ENCODE data around the gene OSBP. TPM values are rescaled to one million over a fixed set of nuclear protein-coding genes. Genes with fewer than 3 reads are reported as not detected.

OSBP gene, protein sequence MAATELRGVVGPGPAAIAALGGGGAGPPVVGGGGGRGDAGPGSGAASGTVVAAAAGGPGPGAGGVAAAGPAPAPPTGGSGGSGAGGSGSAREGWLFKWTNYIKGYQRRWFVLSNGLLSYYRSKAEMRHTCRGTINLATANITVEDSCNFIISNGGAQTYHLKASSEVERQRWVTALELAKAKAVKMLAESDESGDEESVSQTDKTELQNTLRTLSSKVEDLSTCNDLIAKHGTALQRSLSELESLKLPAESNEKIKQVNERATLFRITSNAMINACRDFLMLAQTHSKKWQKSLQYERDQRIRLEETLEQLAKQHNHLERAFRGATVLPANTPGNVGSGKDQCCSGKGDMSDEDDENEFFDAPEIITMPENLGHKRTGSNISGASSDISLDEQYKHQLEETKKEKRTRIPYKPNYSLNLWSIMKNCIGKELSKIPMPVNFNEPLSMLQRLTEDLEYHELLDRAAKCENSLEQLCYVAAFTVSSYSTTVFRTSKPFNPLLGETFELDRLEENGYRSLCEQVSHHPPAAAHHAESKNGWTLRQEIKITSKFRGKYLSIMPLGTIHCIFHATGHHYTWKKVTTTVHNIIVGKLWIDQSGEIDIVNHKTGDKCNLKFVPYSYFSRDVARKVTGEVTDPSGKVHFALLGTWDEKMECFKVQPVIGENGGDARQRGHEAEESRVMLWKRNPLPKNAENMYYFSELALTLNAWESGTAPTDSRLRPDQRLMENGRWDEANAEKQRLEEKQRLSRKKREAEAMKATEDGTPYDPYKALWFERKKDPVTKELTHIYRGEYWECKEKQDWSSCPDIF
- total RNA-seq = 10 to 100 TPM; 27.2 to 67.9 (median 33.3) TPM
- 10 to 100 TPM; 10.8 to 15.1 (median 14.2) TPM for polyA plus RNA-seq
- long read RNA-seq, donor 1, full-length matches to known transcripts = 1 of 1 reads
- long read RNA-seq, donor 1, partial matches to known transcripts = 0 of 1 reads
- long read RNA-seq, donor 1, other reads (novel, unspliced or antisense) = 0 of 1 reads
- long read RNA-seq, donor 2, full-length matches to known transcripts = 2 of 2 reads
- long read RNA-seq, donor 2, partial matches to known transcripts = 0 of 2 reads
- long read RNA-seq, donor 2, other reads (novel, unspliced or antisense) = 0 of 2 reads
- long read RNA-seq, donor 3, full-length matches to known transcripts = 3 of 3 reads
- long read RNA-seq, donor 3, partial matches to known transcripts = 0 of 3 reads
- long read RNA-seq, donor 3, other reads (novel, unspliced or antisense) = 0 of 3 reads
- long read RNA-seq, donor 4 = 0 reads
- long read RNA-seq, donor 5, full-length matches to known transcripts = 3 of 3 reads
- long read RNA-seq, donor 5, partial matches to known transcripts = 0 of 3 reads
- long read RNA-seq, donor 5, other reads (novel, unspliced or antisense) = 0 of 3 reads
- long read RNA-seq, donor 6, full-length matches to known transcripts = 6 of 24 reads
- long read RNA-seq, donor 6, partial matches to known transcripts = 18 of 24 reads
- long read RNA-seq, donor 6, other reads (novel, unspliced or antisense) = 0 of 24 reads
- long read RNA-seq, donor 7, full-length matches to known transcripts = 5 of 5 reads
- long read RNA-seq, donor 7, partial matches to known transcripts = 0 of 5 reads
- long read RNA-seq, donor 7, other reads (novel, unspliced or antisense) = 0 of 5 reads
- long read RNA-seq, donor 8, full-length matches to known transcripts = 4 of 4 reads
- long read RNA-seq, donor 8, partial matches to known transcripts = 0 of 4 reads
- long read RNA-seq, donor 8, other reads (novel, unspliced or antisense) = 0 of 4 reads
- long read RNA-seq, donor 9, full-length matches to known transcripts = 3 of 3 reads
- long read RNA-seq, donor 9, partial matches to known transcripts = 0 of 3 reads
- long read RNA-seq, donor 9, other reads (novel, unspliced or antisense) = 0 of 3 reads
- long read RNA-seq, donor 10, full-length matches to known transcripts = 1 of 1 reads
- long read RNA-seq, donor 10, partial matches to known transcripts = 0 of 1 reads
- long read RNA-seq, donor 10, other reads (novel, unspliced or antisense) = 0 of 1 reads

DNA sequence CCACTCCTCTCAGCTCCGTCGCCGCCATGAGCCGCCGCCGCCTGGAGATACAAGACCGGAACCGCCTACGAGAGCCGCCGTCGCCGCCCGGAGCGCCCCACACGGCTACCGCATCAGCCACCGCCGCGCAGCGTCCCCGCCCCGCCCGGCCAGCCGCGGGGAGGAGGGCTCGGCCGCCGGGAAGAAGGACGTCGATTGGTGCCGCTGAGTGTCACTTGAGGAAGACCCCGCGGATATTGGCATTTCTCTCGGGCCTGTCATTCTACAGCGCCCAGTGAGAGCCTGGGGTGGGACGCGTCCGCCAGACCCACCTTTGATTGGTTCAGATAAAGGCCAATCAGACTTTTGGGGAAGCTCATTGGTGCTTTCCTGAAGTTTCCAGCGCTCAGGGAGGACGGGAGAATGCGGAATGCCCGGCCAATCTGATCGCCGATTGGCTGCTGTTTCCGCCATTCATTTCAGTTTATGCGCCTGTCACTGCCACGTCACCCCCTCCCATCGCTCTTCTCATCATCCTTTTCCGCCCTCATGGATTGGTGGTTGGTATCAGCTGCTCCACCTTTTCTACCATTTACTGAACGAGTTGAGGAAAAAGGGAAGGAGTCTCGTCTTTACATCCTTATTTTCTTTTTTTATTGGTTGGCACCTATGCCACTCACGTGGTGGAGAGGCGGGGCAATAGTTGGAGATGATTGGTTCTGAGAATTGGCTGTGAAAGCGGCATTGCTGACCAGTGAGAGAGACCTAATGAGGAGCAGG is at the start of gene OSBP:
Gene OSBP (minus strand): TSS at position 138 of the 759 bp plus-strand sequence. CDS start 110 bp downstream, at position 28.
- peak; percentile 99 to 100 for DNase-seq
- H3K27ac ChIP-seq = peak within 1 kb of the TSS; percentile 95 to 100 (median 98)
- H3K4me3 ChIP-seq = peak within 1 kb of the TSS; percentile 71 to 93 (median 80)
- intact Hi-C loops (cut with DNase I; ENCODE audit: low total_unique reads) = no loop called here
- TF ChIP-seq, protein P1, sequence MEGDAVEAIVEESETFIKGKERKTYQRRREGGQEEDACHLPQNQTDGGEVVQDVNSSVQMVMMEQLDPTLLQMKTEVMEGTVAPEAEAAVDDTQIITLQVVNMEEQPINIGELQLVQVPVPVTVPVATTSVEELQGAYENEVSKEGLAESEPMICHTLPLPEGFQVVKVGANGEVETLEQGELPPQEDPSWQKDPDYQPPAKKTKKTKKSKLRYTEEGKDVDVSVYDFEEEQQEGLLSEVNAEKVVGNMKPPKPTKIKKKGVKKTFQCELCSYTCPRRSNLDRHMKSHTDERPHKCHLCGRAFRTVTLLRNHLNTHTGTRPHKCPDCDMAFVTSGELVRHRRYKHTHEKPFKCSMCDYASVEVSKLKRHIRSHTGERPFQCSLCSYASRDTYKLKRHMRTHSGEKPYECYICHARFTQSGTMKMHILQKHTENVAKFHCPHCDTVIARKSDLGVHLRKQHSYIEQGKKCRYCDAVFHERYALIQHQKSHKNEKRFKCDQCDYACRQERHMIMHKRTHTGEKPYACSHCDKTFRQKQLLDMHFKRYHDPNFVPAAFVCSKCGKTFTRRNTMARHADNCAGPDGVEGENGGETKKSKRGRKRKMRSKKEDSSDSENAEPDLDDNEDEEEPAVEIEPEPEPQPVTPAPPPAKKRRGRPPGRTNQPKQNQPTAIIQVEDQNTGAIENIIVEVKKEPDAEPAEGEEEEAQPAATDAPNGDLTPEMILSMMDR (IDR thresholded peaks at IDR 0.05) = peak in 1 of 7 experiments; percentile 10
- TF ChIP-seq EP300 (IDR thresholded peaks at IDR 0.05) = no peak
- TF ChIP-seq POLR2A (IDR thresholded peaks at IDR 0.05) = peak in 1 of 4 donors; percentile 29
- TF ChIP-seq POLR2AphosphoS5 (IDR thresholded peaks at IDR 0.05) = peak; percentile 43 to 90 (median 87)
- WGBS, 5 donors = 0% methylated on average over 21 to 55 of the region's 55 CpGs
- H3K9me3 ChIP-seq = no peaks in the 10 kb centered on the region
- no peaks in the 10 kb centered on the region for H3K36me3 ChIP-seq
- H3K4me1 ChIP-seq = peaks cover 36 to 52% (median 42%) of the 10 kb centered on the region in 4 donors
- no peaks in the 10 kb centered on the region for H3K27me3 ChIP-seq

DNA sequence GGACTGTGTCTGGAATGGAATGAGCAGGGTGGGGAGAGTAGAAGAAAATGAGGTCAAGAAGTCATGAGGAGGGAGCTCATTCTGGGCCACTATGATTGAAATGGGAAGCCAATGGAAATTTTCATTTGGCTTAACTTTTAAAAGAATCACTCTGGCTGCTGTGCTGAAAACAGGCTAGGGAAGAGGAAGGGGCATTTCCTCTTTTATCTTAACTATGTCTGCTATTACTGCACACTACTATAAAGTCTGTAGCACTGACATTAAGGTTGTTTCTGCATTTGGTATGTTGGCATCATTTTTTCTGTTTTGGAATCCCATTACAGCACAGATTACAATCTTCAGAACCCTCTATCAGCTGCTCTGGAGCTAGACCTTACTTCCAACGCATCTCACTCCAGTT is 45.0 kb upstream of the OSBP start:
- WGBS, 5 donors = 67 to 93% (median 89%) methylated on average over 1 of the region's 1 CpG
- H3K27ac ChIP-seq = peak overlapping the region in 1 of 5 donors; percentile 27
- intact Hi-C loops (cut with DNase I; ENCODE audit: low total_unique reads) = no loop called here

DNA sequence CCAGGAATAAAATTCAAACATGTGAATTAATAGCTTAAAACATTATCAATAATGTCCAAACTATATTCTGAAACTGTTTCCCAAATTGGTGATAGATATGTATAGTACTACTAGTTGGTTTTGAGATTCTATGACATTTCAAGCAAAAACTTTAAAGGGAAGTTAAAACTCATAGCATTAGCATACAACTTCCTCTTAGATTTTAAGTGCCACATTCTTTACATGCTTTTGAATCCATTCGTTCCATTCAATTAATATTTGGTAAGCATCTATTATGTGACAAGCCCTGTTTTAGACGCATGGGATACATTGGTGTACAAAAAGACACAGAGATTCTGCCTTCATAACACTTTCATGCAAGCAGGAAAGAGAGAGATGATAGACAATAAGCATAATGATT is 44.4 kb upstream of the OSBP start:
- Histone ChIP-seq H3K27ac (no peak overlapping the region), H3K36me3 (peaks cover 46 to 99% (median 98%) of the 10 kb centered on the region in 4 donors)

More for the DNA sequence above, 45.0 kb upstream of the OSBP start:
- TF ChIP-seq POLR2A (IDR thresholded peaks at IDR 0.05) = no peak
- TF ChIP-seq EP300 (IDR thresholded peaks at IDR 0.05) = no peak
- no peak for TF ChIP-seq POLR2AphosphoS5 (IDR thresholded peaks at IDR 0.05)
- TF ChIP-seq, protein P1 (IDR thresholded peaks at IDR 0.05) = no peak
- Histone ChIP-seq H3K27me3 (no peaks in the 10 kb centered on the region), H3K9me3 (no peaks in the 10 kb centered on the region), H3K4me3 (no peak overlapping the region), H3K36me3 (peaks cover 39 to 99% (median 98%) of the 10 kb centered on the region in 4 donors), H3K4me1 (peaks cover 0 to 58% (median 17%) of the 10 kb centered on the region in 4 donors)
- DNase-seq = no peak

More for the DNA sequence above, 44.4 kb upstream of the OSBP start:
- Histone ChIP-seq H3K4me1 (peaks cover 0 to 51% (median 17%) of the 10 kb centered on the region in 4 donors), H3K9me3 (no peaks in the 10 kb centered on the region), H3K27me3 (no peaks in the 10 kb centered on the region), H3K4me3 (no peak overlapping the region)
- DNase-seq = no peak
- 59 to 68% (median 62%) methylated on average over 2 of the region's 2 CpGs for WGBS, 5 donors
- intact Hi-C loops (cut with DNase I; ENCODE audit: low total_unique reads) = no loop called here
- no peak for TF ChIP-seq POLR2A (IDR thresholded peaks at IDR 0.05)
- TF ChIP-seq, protein P1 (IDR thresholded peaks at IDR 0.05) = no peak
- no peak for TF ChIP-seq EP300 (IDR thresholded peaks at IDR 0.05)
- TF ChIP-seq POLR2AphosphoS5 (IDR thresholded peaks at IDR 0.05) = no peak

Measured in stomach (tissue), 19 donors.